HepG2 (cell line): ENCODE data around the gene OR2S2. TPM values are rescaled to one million over a fixed set of nuclear protein-coding genes. Genes with fewer than 3 reads are reported as not detected.
"Not testable (repeated sequence)": the region's sequence is repeated elsewhere in the genome, so short reads cannot be mapped to it uniquely, and the experiment has no call there.

Experiments
- ATAC-seq: fragments of 200-7000 bp; cut with Tn5 transposase; 3 replicates; pipeline ENCODE4 v1.9.1; 2020; ENCODE audit warnings: mild to moderate bottlenecking, moderate library complexity
- BruUV-seq: library from RNA; stranded (reverse); fragments of 400-500 nt; replicated peaks from 2 replicates; lab custom pipeline; 2021; lab: Mats Ljungman, UMichigan
- CTCF ChIA-PET: fragments of 300-600 bp; formaldehyde crosslinking; extraction: SDS; loops from one replicate; lab custom pipeline; 2021; ENCODE audit warnings: low total read pairs, inconsistent platforms, low intra/inter-chr PET ratio; lab: Yijun Ruan, JAX
- POLR2A ChIA-PET: fragments of 350-600 bp; sonication (Branson Sonifier 250); formaldehyde crosslinking; loops from one replicate; lab custom pipeline; 2020; ENCODE audit warnings: antibody characterized with exemption, inconsistent platforms; lab: Yijun Ruan, JAX
- DNase-seq: peaks from one replicate; pipeline ENCODE4 v3.0.0-alpha.2; 2015; ENCODE audit warnings: low spot score
- FAIRE-seq: peaks from 3 replicates; lab custom pipeline; 2011; peaks lifted over from hg19 to GRCh38; lab: Jason Lieb, UNC
- H2AFZ ChIP-seq: one replicate; pipeline ENCODE4 v1.6.1; 2011; ENCODE audit warnings: low read length, inconsistent platforms
- H3K27ac ChIP-seq: fragments of 300-600 bp; 3 replicates; pipeline ENCODE4 v1.8.0; 2011; ENCODE audit warnings: mixed run types, mild to moderate bottlenecking, mixed read lengths, low read length, inconsistent platforms; ENCODE audit not compliant: insufficient read depth; ENCODE audit errors: extremely low read length
- H3K27me3 ChIP-seq, 2 experiments: fragments of 200-600 bp in 1 of 2; 2 replicates in 1 of 2; 3 replicates in 1 of 2; pipeline versions ENCODE4 v1.6.0 to v1.8.0; 2011; ENCODE audit warnings: low read length in 2 of 2, mild to moderate bottlenecking in 2 of 2, moderate library complexity in 2 of 2, inconsistent platforms in 1 of 2; ENCODE audit not compliant: insufficient read depth in 2 of 2, control insufficient read depth in 1 of 2
- H3K36me3 ChIP-seq, 2 experiments: fragments of 200-600 bp in 1 of 2; replicated peaks in 1 of 2; 2 replicates in 1 of 2; 3 replicates in 1 of 2; pipeline versions ENCODE4 v1.5.1 to v1.8.0; 2011; ENCODE audit warnings: low read length in 2 of 2, inconsistent platforms in 1 of 2; ENCODE audit not compliant: insufficient read depth in 2 of 2, control insufficient read depth in 1 of 2
- H3K4me1 ChIP-seq: 2 replicates; pipeline ENCODE4 v1.5.1; 2012; ENCODE audit warnings: low read length, inconsistent platforms; ENCODE audit not compliant: insufficient read depth
- H3K4me2 ChIP-seq: 2 replicates; pipeline ENCODE4 v1.6.0; 2011; ENCODE audit warnings: low read depth, low read length, inconsistent platforms
- H3K4me3 ChIP-seq, 3 experiments: fragments of 200-600 bp in 1 of 3; sonication (generic), shearing (Covaris generic) in 1 of 3; replicated peaks in 1 of 3; 2 replicates each; pipeline ENCODE4 v1.5.1; 2011 to 2016; ENCODE audit warnings: low read length in 3 of 3, inconsistent platforms in 2 of 3, low read depth in 2 of 3, mild to moderate bottlenecking in 2 of 3, control low read depth in 1 of 3, mixed read lengths in 1 of 3; ENCODE audit not compliant: insufficient read depth in 1 of 3
- H3K79me2 ChIP-seq: one replicate; pipeline ENCODE4 v1.6.1; 2011; ENCODE audit warnings: low read length, inconsistent platforms; ENCODE audit not compliant: insufficient read depth
- H3K9ac ChIP-seq: 2 replicates; pipeline ENCODE4 v1.6.0; 2011; ENCODE audit warnings: mild to moderate bottlenecking, low read depth, low read length, inconsistent platforms; ENCODE audit not compliant: insufficient read depth
- H3K9me3 ChIP-seq: 2 replicates; pipeline ENCODE4 v1.5.1; 2012; ENCODE audit warnings: mild to moderate bottlenecking, low read length
- H4K20me1 ChIP-seq: 2 replicates; pipeline ENCODE4 v1.6.0; 2011; ENCODE audit warnings: inconsistent platforms, mild to moderate bottlenecking, low read length, moderate library complexity; ENCODE audit not compliant: insufficient read depth
- DNMT1 ChIP-seq: sonication (generic); formaldehyde crosslinking; IDR thresholded peaks from 2 replicates; pipeline ENCODE4 v1.5.1; 2020; ENCODE audit warnings: mild to moderate bottlenecking, missing genetic modification reagents
- MAFG ChIP-seq: sonication (generic); formaldehyde crosslinking; IDR thresholded peaks from 2 replicates; pipeline ENCODE4 v1.5.1; 2020; ENCODE audit warnings: mild to moderate bottlenecking, missing genetic modification reagents
- REL ChIP-seq: sonication (generic); formaldehyde crosslinking; conservative IDR thresholded peaks from 2 replicates; pipeline ENCODE4 v1.8.0; 2022; ENCODE audit warnings: mild to moderate bottlenecking, missing genetic modification reagents, moderate library complexity
- ZNF564 ChIP-seq: sonication (generic); formaldehyde crosslinking; IDR thresholded peaks from 2 replicates; pipeline ENCODE4 v1.8.1; 2023; ENCODE audit warnings: mild to moderate bottlenecking, missing genetic modification reagents
- ZNF670 ChIP-seq: sonication (generic); formaldehyde crosslinking; IDR thresholded peaks from 2 replicates; pipeline ENCODE4 v1.8.0; 2022; ENCODE audit warnings: mild to moderate bottlenecking, missing genetic modification reagents, borderline replicate concordance
- ZNF672 ChIP-seq: sonication (generic); formaldehyde crosslinking; IDR thresholded peaks from 2 replicates; pipeline ENCODE4 v1.8.1; 2022; ENCODE audit warnings: missing genetic modification reagents
- WGBS: methylation state at CpG from one replicate; pipeline ENCODE4 v1.1.6; 2017; ENCODE audit warnings: low lambda C conversion rate; 5-methylcytosine and 5-hydroxymethylcytosine counted together
- in situ Hi-C: cut with HindIII; loops from 2 replicates; pipeline ENCODE4 v1.10.0; 2017; ENCODE audit warnings: low pct_unique_long_range_greater_than_20kb; ENCODE audit not compliant: extremely low pct_ligation_motif_present
- intact Hi-C: fragments of 100-400 bp; cut with micrococcal nuclease; formaldehyde crosslinking; loops from one replicate; pipeline ENCODE4 v1.10.0; 2022; ENCODE audit not compliant: unreplicated experiment
- polyA plus RNA-seq, 8 experiments: library from polyadenylated mRNA; depleted of rRNA in 3 of 8; stranded (reverse) in 7 of 8; unstranded in 1 of 8; fragments of >200 nt; fragmentation: Illumina TruSeq in 4 of 8; extraction: Trizol in 4 of 8; gene quantifications; 2 replicates each; pipeline versions ENCODE4 v1.2.1 to v1.2.3, GENCODE V29; 2011 to 2016; ENCODE audit warnings: low read depth in 4 of 8, missing spikeins in 1 of 8, mixed read lengths in 1 of 8; ENCODE audit not compliant: insufficient read depth in 1 of 8
- total RNA-seq, 5 experiments: library from RNA; depleted of rRNA; stranded (reverse); fragments of >200 nt; fragmentation: Illumina TruSeq; extraction: Trizol; gene quantifications; 2 replicates each; pipeline ENCODE4 v1.2.3, GENCODE V29; 2016; ENCODE audit warnings: low read depth in 1 of 5
- TF ChIP-seq, protein P1 (sequence below): sonication (generic); formaldehyde crosslinking; IDR thresholded peaks from 2 replicates; pipeline ENCODE4 v1.8.1; 2022; ENCODE audit warnings: mild to moderate bottlenecking, missing genetic modification reagents

OR2S2 gene
- total and polyA plus RNA-seq, 2 of the 13 experiments (the other 11 are each of a cell fraction or from before 2014, with no cell fraction given), result not detected

DNA sequence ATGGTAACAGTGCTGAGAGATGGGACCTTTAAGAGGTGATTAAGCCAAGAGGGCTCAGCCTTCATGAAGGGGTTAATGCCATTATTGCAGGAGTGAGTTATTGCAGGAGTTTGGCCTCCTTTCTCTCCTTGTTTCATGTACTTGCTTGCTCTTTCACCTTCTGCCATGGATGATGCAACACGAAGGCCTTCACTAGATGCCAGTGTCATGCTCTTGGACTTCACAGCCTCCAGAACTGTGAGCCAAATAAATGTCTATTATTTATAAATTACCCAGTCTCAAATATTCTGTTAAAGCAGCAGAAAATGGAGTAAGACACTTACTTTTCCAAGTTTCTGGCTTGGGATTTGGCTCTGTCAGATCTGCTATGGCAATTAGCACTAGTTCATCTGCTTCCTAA is 40.4 kb upstream of the OR2S2 start:
- Histone ChIP-seq H2AFZ (no peak overlapping the region), H3K36me3 (no peaks in the 10 kb centered on the region), H3K79me2 (no peaks in the 10 kb centered on the region), H3K4me3 (no peak overlapping the region), H3K4me1 (no peaks in the 10 kb centered on the region), H3K27me3 (no peaks in the 10 kb centered on the region), H3K27ac (no peak overlapping the region), H3K4me2 (no peak overlapping the region), H4K20me1 (no peaks in the 10 kb centered on the region), H3K9ac (no peak overlapping the region), H3K9me3 (peaks cover 8% of the 10 kb centered on the region)
- DNase-seq (no peak), ATAC-seq (no peak), FAIRE-seq (no peak)
- intact Hi-C loops, result no loop called here
- no TSS peak for BruUV-seq
- ChIA-PET POLR2A (no interaction called here), CTCF (no interaction called here)
- no peak for TF ChIP-seq ZNF672 (CRISPR knock-in tag)
- no peak for TF ChIP-seq MAFG (CRISPR knock-in tag)
- peak; percentile 99 for TF ChIP-seq ZNF564
- no peak for TF ChIP-seq ZNF670
- TF ChIP-seq DNMT1 (CRISPR knock-in tag), result no peak
- TF ChIP-seq, protein P1, sequence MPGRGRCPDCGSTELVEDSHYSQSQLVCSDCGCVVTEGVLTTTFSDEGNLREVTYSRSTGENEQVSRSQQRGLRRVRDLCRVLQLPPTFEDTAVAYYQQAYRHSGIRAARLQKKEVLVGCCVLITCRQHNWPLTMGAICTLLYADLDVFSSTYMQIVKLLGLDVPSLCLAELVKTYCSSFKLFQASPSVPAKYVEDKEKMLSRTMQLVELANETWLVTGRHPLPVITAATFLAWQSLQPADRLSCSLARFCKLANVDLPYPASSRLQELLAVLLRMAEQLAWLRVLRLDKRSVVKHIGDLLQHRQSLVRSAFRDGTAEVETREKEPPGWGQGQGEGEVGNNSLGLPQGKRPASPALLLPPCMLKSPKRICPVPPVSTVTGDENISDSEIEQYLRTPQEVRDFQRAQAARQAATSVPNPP (CRISPR knock-in tag), result no peak
- no peak for TF ChIP-seq REL (CRISPR knock-in tag)
- in situ Hi-C loops, result no loop called here
- 22% methylated on average over 1 of the region's 1 CpG for WGBS

DNA sequence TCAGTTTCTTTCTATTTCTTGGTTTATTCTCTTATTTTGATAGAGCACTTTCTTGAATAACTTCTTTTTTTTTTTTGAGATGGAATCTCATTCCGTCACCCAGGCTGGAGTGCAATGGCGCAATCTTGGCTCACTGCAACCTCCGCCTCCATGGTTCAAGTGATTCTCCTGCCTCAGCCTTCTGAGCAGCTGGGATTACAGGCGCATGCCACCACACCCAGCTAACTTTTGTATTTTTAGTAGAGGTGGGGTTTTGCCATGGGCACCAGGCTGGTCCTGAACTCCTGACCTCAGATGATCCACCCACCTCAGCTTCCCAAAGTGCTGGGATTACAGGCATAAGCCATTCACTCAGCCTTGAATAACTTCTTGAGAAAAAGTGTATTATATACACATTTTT is 39.1 kb upstream of the OR2S2 start:
- BruUV-seq, POLR2A ChIA-PET, CTCF ChIA-PET, H3K27me3 ChIP-seq, intact Hi-C loops, H3K9me3 ChIP-seq, H3K9ac ChIP-seq, H4K20me1 ChIP-seq, in situ Hi-C loops, H3K4me3 ChIP-seq, H3K4me2 ChIP-seq, H3K79me2 ChIP-seq, H3K27ac ChIP-seq, FAIRE-seq, DNase-seq, H3K36me3 ChIP-seq, ATAC-seq, H2AFZ ChIP-seq, H3K4me1 ChIP-seq: not testable (repeated sequence)
- 61% methylated on average over 4 of the region's 4 CpGs for WGBS
